Fibroblast of skin of right quadriceps (primary cell): ENCODE measurements around the gene CFAP20DC.

ENCODE experiments used
- DNase-seq: peaks from one replicate; pipeline ENCODE4 v3.0.0-alpha.2; 2013

CFAP20DC gene

DNA sequence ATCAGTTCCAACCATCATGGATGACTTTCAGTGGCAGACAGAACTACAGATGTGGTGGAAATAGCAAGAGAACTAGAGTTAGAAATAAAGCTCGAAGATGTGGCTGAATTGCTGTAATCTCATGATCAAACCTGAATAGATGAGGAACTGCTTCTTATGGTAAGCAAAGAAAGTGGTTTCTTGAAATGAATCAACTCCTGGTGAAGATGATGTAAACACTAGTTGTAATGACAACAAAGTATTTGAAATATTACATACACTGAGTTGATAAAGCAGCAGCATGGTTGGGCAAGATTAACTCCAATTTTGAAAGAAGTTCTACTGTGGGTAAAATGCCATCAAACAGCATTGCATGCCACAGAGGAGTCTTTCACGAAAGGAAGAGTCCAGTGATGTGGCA, 251.5 kb downstream of the CFAP20DC start:
- DNase-seq, result no peak

DNA sequence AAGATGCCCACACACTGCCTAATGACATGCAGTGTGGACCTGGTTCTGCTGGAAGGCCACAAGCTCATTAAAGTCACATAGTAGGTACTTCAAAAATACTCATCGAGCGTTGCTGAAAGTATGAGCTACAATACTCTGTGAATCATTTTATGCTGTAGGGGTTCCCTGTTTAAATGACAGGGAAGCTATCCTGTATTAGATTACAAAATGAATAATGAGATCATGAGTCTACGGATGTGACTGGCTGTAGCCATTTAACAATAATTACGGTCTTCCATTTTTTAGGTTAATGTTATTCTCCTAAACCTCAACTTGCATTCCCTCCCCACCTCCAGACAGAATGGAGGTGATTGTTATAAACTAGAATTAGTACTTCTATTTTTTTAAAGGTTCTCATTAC, 255.1 kb downstream of the CFAP20DC start:
- no peak for DNase-seq

DNA sequence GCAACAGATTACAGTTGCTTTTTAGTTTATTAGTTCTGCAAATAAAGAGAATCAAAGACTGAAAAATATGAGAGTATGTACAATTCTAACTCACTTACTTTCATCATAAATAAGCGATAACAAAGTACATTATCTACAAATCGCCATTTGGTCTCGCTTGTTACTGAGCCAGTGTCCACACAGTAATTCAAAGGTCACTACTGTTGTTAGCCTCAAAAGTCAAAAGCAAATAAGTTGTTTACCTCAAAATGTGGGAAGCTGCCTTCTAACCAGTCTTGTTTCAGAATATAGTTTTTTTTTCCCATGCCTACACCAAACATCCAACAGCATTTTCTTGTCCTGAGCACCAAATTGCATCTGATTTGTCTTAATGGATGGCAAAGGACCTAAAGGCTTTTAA, 255.9 kb downstream of the CFAP20DC start:
- DNase-seq, result no peak

DNA sequence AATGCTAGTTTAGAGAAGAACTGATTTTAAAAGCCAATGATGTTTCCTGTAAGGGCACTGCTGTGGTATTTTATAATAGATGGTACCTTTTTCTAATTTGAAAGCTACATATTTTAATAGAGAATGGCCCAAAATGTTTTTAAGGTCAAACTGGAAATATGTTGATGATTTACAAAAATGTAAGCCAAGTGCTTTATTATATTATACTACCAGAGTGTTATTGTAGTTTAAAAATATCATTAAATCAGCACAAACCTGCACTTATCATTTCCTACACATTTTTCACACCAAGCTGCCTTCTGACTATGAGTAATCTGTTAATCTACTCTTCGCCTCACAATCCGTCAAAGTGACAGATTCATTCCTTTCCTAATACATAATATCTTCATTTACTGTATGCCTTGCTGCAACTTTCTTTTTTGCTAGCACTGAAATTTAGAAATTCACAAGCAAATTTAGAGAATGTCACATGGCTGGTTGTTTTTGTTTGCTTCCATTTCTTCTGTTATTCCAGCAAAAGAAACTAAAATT, 256.8 kb downstream of the CFAP20DC start:
- peak; percentile 51 for DNase-seq

DNA sequence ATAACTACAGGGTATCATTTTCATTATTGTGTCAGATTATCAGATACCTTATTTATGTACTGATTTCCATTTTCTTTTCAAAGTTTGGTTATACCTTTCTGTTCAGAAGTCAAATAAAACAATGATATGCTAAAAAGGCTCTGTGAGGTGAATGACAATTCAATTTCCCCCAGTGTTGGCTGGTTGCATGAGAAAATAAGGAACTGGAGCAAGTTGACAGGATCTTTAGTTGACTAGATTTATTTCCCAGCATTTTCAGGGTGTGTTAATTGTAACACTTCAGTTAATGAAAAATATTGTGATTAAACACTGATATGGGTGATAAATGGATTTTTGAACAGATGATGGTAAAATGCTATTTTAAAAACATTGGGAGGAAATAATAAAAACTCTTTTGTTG, 260.4 kb downstream of the CFAP20DC start:
- DNase-seq, result no peak

DNA sequence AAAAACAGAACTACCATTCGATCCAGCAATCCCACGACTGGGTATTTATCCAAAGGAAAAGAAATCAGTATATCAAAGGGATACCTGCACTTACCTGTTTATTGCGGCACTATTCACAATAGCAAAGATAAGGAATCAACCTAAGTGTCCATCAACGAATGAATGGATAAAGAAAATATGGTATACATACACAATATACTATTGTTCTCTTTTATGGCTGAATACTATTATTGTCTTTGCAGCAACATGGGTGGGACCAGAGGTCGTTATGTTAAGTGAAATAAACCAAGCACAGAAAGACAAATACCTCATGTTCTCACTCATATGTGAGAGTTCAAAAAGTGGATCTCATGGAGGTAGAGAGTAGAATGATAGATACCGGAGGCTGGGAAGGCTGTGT, 264.9 kb downstream of the CFAP20DC start:
- DNase-seq, result no peak

DNA sequence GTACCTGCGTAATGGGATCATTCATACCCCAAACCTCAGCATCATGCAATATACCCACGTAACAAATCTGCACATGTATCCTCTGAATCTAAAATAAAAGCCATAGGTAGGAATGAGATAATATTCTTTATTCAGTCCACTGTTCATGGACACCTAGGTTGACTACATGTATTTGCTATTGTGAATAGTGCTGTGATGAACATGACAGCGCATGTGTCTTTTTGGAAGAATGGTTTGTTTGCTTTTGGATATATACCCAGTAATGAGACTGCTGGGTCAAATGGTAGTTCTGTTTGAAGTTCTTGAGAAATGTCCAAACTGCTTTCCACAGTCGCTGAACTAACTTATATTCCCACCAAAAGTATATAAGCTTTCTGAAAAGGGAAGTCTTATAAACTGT, 265.4 kb downstream of the CFAP20DC start:
- DNase-seq, result no peak

DNA sequence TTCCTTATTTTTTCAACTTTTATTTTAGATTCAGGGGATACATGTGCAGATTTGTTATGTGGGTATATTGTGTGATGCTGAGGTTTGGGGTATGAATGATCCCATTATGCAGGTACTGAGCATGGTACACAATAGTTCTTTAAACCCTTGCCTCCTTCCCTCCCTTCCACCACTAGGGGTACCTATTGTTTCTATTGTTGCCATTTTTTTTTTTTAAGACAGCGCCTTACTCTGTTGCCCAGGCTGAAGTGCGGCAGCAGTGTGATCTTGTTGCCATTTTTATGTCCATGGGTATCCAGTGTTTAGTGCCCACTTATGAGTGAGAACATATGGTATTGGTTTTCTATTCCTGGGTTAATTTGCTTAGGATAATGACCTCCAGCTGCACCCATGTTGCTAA, 266.0 kb downstream of the CFAP20DC start:
- no peak for DNase-seq

DNA sequence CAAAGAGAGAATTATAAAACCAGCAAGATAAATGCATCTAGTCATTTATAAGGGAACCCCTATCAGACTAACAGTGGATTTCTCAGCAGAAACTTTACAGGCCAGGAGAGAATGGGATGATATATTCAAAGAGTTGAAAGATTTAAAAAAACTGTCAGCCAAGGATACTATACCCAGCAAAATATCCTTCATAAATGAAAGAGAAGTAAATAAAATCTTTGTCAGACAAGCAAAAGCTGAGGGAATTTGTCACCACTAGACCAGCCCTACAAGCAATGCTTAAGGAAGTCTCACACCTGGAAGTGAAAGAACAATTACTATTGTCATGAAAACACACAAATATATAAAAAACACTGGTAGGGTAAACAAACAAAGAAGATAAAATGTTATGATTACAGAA, 269.9 kb downstream of the CFAP20DC start:
- DNase-seq, result no peak

DNA sequence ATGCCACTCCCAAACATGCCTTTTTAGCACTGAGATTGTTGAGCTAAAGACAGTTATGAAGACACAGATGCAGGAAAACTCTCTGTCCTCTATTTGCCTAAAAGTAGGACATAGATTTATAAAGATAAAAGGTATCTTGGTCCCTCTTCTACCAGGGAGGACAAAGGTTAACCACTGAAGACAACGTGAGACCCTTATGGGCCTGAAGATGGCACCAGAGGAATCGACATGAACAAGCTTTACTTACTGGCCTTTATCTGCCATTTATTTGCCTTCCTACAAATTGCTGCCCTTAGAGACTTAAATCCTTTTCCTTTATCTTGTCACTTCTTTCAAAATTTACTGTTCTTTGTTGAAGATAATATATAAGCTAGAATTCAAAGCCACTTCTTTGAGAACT, 273.6 kb downstream of the CFAP20DC start:
- DNase-seq, result no peak

DNA sequence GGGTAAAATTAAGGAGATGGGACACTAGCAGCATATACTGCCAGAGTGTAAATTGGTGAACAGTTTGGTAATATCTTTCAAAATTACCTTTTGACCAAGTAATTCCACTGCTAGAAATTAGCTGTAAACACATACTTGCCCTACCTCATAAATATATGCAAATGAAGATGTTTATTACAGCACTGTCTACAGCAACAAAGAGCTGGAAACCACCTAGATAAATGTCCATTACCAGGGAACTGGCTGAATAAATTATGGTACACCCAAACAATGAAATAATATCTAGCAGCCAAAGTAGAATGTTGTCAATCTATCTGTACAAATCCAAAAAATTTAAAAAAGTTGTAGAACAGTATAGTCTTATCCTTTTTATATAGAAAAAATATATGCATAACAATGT, 277.4 kb downstream of the CFAP20DC start:
- no peak for DNase-seq

DNA sequence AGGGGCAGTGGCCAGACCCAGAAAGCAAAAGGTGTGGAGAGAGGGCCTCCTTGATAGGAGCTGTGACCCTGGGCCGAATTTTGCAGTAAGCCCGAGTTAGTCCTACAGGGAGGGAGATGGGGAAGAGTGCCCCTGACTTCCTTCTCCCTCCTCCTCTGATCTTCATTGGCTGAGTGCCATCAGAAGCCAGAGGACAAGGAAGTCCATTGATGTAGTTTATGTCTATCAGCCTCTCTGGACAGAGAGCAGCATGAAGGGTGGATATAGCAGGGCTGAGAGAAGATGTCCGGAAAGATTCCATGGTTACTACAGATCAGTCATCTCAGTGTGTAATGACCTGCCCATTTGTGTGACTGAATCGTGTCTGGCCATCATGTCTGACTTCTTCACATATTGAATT, 280.8 kb downstream of the CFAP20DC start:
- no peak for DNase-seq

DNA sequence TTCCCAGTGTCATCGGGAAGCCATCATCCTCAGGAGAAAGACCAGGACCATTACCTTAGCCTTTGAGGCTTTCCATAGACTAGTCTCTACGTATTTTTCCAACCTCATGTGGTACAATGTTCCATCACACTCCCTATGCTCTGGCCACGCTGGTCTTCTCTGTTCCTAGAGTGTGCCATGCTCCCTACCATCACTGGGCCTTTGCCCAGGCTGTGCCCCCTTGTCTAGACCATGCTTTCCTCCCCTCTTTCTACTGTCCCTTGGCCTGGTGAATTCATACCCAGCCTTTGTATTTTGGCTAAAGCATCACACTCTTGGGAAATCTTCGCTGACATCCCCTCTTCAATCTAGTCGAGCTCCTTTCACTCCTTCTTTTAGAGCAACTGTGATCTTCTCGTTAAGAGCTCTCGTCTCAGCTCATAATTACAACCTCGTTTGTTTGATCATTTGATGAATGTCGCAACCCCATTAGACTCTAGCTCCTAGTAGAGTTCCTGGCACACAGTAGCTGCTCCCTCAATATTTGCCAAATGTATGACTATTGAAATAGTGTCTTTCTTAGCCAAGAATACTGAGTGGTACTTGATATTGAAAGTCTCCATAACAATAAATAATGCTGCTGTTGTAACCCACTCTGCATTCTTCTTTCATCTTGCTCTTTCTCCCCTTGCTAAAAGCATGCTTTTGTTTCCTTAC, 283.1 kb downstream of the CFAP20DC start:
- DNase-seq, result no peak

DNA sequence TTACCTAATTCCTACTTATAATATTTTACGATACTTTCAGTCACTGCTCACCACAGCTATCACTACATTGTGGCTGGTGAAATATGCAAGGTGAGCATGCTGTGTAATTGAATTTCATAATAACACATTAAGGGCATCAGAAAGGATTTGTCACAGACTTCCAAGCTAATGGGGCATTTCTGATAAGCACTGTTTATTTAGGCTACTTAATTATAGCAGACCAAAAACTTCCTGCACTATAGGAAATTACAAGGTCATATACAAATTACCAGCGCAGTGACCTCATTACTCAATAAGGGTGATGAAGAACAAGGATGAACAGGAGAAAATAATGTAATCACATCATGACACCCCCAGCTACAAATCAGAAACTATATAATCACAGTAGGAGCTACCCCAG, 294.7 kb downstream of the CFAP20DC start:
- DNase-seq, result no peak

DNA sequence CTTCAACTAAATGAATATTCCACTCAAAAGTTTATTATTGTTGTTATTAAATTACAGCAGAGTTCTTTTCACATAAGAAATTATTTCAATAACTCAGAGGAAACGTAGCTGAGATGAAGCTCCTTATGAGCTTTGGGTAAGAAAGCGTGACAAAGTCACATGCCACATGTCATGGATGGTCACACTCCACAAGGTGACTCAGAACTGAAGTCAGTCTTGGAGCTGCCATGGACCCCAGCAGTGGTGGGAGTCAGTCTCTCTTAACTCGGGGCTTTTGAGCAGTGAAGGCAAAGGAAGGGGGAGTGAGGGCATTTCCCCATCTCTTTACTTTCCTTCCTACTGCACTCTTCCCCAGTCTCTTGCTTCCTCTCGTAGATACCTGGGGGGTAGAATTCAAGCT, 295.8 kb downstream of the CFAP20DC start:
- no peak for DNase-seq

DNA sequence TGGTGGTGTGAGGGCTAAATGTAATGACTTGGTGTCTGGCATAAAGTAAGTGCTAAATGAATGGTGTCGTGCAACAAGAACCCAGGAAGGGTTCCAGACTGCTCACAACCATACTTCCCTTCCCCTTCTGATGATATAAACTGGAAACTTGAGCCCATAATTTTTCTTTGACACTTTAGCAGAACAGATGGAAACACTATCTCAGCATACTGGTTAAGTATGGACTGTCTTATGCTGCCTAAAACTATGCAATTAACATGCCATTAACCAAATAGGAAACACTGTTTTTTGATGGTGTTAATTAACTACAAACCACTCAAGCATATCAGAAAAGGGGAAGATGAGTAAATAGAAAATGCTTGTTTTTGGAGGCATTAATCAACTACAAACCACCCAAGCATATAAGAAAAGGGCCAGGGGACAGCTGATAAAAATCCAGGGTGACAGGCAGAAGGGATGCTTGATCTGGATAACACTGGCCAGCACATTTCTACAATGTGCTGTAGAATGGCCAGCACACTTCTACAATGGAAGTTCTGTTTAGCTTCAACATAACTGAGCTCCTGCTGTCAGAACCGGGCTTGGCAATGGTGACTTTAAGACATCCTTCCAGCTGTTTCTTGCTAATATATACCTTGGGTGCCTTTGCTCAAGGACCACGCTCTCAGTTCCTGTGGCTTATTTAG, 297.8 kb downstream of the CFAP20DC start:
- no peak for DNase-seq

DNA sequence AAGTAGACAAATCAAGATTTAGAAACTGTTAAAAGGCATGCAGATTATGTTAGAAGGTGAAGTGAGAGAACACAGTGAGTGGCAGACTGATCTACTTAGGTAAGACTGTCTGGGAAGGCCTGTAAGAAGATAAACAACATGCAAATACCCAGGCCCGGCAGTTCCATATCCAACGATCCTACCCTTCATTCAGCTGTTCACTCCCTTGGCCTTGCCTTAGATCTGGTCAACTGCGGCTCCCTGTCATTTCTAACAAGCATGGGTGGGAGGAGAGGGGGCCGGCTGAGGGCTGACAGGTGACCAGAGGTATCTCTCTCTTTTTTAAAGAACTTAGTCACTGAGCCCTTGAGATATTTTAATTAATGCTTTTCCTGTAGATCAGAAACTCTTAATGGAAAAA, 298.6 kb downstream of the CFAP20DC start:
- DNase-seq, result no peak

DNA sequence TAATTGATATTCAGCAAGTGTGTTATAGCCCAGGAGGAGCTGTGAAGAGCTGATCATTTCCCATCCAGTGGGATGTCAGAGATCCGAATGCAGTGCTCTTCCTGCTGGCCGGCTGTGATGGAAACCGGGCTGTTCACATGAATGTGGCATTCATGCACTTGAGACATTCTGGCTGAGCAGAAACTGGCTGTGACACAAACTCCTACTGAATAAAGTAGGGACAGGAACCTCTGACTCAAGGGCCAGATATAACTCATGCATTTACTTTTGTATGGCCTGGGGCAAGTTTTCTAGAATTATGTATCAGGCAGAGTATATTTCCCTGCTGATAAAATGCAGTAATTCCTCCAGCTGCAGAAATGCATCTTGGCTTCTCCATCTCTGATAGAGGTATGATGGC, 299.9 kb downstream of the CFAP20DC start:
- DNase-seq, result no peak

DNA sequence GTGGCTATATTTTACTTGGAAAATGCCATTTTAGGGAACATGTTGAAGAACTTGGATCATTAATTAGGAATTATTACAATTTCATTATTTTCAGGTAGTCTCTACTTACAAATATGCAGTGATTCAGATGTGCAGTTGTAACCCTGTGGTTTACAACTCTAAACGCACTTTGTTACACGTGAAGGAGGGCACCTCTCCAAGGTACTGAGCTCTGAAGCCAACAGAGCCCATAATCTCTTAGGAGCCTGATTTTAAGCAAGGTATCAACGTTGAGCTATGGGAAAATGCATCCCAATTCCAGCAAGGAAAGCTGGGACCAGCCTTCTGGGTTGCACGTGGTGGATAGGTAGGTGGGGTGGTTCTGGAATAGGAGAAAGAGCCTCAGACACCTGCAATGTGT, 301.8 kb downstream of the CFAP20DC start:
- DNase-seq, result no peak

DNA sequence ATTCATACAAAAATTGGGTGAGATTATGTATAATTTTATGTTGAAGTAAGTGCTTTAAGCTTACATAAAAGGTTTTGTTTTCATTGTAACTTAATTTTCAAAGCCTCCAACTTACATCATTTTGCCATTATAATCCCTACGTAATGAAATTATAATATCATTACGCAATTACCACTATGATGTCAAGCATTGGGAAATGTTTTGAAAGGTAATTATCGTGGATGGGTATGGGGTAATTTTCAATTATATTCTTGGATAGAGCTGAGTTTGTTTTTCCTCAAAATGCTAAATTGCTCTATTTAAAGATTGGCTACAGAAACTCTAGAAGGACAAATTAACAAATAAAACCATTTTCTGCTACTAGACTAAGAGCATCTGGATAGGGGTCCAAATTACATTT, 303.1 kb downstream of the CFAP20DC start:
- no peak for DNase-seq

DNA sequence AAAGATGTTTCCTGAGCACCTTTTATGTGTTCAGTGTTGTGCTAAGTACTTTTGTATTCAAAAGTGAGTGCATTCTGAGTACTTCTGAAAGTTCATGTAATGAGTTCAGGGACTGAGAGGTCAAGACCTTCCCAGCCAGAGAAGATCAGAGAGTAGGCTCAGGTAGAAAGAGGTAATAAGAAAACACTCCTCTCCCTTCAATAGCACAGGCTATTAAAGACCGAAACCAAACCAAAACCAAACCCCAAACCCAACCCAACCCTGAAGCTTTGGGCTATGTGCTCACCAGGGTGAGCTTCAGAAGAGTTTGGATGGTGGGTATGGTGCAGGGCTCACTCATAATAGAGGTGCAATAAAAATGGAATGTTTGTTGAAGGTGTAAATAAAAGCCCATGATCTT, 306.5 kb downstream of the CFAP20DC start:
- DNase-seq, result no peak

DNA sequence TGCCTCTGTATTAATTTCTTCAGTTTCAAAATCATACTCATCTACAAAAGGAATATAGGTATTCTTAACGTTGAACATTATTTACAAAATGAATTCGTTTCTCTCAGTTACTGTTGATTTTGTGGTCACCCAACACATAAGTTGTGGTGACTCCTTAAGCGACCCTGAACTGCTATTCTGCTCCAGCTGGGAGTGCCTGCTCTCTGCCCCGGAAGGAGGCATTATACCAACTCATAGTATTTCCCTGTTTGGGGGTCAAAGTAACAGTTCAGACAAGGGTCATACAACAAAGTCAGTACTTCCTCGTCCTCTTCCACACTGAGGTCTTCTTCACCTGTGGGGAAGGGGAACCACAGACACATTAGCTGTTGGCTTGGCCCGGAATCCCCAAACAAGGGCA, 307.6 kb downstream of the CFAP20DC start:
- DNase-seq, result no peak

DNA sequence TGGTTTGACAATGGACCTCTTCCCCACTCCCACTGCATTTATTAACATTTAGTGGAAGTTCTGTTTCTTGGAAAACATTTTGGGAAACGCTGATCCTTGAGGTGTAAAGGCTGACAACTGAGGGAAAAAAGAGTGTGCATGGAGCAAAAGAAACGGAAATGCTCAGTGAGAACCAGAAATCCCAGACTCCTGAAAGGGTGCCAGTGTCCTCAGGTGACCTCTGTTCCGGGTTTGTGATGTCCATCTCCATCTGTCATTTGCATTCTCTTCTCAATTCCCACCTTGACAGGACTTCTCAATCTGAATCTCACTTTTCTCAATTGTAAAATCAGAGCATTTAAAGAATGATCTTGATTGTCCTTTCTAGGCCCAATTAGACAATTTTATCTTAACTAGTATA, 312.2 kb downstream of the CFAP20DC start:
- DNase-seq, result no peak

DNA sequence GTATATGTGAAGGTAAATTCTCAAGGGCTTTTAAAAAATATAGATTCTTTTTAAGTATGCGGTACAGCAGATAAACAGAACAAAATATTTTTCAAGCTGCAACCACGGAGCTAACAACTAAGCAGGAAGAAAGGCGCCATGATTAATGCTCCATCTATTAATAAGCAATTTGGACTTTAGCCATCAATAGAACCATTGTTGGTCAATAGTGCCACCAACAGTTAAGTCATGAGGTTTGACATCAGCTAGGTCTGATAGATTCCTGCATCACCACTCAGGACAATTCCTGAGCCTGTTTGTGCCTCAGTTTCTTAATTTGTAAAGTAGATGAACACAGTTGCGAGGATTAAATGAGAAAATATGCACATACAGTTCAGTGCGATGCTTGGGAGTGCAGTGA, 318.2 kb downstream of the CFAP20DC start:
- no peak for DNase-seq

DNA sequence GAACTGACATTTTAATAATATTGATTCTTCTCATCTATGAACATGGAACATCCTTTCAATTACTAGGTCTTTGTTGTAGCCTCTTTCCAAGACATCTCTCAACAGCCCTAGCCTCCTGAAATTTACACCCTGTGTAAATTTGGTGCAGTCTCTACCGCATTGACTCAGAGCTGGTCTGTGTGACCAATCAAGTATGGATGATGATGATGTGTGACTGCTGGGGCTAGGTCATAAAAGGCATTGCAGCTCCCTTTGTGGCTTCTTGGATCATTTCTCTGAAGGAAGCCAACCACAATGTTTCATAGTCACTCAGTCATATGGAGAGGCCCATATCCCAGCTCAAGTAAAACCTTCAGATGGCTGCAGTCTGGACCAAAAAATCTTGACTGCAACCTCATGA, 321.1 kb downstream of the CFAP20DC start:
- DNase-seq, result no peak
